ENCODE data around the gene ENG.
"Not testable (repeated sequence)": the region's sequence is repeated elsewhere in the genome, so short reads cannot be mapped to it uniquely, and the experiment has no call there.

Gene ENG

DNA sequence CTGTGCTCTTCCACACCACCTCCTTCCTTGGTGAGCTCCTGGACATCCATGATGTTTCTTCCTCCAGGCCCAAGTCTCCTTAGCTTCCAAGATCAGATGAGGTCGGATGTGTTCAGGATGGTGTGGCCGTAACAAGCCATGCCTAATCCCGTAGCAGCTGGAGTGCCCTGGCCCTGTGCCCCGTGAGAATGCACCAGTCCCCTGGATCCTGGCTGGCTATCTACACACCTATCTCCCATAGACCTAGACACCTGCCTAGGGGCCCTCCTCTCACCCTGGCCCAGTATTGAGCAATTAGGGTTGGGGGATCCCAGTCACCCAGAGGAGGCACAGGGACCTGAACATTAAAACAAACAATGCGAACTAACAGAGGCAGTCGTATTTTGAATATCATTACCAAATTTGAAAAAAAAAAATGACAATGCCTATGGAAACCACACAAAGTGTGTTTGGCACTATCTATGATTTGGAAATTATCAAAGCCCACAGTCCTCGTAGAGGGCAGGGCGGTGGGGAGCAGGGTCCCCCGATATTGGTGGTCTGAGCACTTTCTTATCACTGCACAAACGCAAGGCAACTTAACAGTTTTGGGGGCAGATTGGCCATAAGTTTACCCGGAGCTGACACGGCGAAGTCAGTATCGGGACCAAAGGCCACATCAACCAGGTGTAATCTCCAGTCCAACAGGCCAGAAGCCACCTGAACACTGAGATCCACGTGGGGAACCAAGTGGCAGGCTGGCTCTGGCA, 13.2 kb downstream of the ENG start:
- no peak for DNase-seq

DNA sequence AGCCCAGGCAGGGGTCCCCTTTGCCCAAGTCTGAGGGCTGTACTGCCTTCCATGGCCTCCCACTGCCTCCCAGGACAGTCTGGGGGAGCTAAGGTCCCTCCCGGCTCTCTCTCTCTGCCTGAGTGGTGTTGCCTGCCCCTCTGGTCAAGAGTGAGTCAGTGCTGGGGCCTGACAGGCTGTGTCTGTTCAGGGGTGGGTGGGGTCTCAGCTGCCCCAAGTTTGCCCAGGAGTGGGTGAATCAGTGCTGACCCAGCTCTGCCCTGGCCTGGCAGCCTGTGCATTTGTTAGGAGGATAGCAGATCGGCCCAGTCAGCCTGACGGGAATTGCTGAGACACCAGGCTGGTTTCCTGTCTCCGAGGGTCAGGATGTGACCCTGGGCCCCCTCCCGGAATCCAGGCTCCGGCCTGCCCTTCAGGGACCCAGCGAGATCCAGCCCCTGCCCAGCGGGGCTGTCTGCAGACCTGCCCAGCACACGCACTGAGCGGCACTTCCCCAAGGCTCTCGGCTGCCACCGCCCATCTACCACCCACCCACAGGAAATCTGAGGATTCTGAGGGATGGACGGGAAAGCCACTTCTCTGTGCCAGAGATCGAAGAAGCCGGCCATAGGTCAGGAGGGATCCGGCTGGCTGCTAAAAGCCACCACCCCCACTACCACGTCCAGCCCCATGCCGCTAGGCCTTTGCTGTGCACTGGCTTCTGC, 15.9 kb downstream of the ENG start:
- no peak for DNase-seq

DNA sequence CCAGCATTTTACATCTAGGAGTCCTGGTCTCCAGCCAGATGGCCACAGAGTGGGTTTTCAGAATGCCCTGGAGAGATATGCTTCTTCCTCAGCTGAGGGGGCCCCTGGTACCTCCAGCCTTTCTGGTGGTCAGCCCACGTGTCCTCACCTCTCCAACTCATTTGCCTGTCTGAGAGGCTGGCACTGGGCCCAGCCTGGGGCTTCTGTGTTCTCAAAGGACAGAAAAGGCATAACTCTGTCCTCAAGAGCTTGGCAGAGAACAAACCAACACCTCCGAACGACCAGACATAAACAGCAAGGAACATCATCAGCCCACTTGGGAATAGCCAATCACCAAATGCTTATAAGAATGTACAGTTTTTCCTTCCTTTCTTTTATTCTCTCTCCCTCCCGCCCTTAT, 17.1 kb downstream of the ENG start:
- DNase-seq, result no peak

DNA sequence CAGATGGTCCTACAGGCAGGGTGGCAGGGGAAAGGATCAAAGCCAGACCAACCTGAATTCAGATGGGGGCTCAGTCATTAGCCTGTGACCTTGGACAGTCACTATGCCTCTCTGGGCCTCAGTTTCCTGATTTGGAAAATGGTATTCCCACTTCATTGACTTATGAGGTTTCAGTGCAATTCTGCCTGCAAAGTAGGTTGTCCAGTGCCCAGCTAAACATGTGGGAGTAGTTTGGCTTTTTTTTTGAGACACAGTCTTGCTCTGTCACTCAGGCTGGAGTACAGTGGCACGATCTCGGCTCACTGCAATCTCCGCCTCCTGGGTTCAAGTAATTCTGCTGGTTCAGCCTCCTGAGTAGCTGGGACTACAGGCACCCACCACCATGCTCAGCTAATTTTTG, 17.9 kb downstream of the ENG start:
- not testable (repeated sequence) for DNase-seq

DNA sequence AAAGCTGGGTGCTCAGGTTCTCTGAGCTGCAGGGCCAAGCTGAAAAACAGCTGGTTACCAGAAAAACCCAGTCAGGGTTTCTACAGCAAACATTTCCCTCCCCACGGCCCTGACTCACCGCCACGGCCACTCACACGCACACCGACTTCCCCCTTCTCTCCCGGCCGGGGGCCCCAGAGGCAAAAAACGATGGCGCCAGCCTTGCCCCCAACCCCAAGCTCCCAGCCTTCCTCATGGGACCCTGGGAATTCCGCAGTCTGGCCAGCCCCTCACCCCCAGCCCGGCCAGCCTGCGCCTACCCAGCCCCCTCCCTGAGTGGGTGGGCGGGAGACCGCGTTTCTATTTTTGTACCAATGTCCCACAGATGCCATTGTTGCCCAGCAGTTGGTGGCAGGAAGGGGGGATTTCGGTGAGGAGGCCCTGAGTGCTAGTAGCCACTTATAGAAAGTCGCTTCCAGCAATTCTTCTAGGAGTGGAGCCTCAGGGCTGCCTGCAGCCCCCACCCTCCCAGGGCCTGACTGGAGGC, 18.4 kb downstream of the ENG start:
- no peak for DNase-seq

DNA sequence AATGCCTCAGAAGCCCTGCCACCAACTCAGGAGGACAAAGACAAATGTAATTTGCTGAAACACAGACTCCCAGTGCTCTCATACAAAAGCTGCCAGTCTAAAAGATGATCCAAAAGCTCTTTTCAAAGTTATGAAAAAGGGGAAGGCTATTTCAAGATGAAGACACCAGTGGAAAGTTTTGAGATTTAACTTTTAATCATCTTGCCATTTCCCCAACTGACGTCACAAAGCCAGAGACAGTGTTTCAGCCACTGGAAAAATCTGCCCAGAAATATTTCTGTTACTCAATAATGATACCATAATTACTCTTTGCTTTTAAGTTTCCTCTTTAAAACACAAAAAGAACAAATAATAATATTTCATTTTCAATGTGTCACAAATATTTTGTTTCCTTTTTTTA, 20.9 kb downstream of the ENG start:
- DNase-seq, result no peak

DNA sequence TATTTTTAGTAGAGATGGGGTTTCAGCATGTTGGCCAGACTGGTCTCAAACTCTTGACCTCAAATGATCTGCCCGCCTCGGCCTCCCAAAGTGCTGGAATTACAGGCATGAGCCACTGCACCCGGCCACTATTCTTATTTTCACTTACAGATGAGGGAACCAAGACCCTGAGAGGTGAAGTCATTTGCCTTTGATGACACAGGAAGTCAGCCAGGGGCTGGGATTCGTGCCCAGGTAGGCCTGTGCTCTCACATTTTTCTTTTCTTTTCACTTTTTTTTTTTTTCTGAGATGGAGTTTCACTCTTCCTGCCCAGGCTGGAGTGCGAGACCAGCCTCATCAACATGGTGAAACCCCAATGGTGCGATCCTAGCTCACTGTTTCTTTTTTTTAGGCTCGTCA, 22.2 kb downstream of the ENG start:
- DNase-seq, result no peak

DNA sequence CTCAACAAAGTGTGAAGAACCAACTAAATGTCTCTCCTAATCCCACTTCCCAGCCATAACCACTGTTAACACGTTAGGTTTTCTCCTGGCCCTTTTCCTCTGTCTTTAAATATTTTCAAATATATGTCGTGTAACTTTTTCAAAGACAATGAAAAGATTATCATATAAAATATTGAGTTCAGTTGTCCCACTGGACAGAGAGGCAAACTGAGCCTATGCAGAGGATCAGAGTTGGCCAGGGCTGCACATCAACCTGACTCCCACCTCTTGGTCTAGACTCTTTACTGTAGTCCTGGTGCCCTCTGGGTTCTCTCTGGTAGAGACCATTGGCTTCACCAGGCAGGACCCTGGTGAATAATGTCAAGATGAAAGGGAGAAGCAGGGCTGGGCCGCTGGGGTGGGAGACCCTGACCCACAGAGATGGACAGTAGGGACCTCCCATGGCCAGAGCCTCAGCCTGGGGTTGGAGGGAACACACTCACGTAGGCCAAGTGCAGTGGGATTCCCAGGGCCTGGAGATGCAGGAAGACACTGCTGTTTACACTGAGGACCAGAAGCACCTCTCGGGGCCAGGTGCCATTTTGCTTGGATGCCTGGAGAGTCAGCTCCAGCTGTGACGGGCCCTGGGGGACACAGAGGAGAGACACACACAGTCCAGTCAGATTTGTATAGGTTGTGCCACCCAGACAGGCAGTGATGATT, 25.1 kb downstream of the ENG start:
- DNase-seq, result no peak

DNA sequence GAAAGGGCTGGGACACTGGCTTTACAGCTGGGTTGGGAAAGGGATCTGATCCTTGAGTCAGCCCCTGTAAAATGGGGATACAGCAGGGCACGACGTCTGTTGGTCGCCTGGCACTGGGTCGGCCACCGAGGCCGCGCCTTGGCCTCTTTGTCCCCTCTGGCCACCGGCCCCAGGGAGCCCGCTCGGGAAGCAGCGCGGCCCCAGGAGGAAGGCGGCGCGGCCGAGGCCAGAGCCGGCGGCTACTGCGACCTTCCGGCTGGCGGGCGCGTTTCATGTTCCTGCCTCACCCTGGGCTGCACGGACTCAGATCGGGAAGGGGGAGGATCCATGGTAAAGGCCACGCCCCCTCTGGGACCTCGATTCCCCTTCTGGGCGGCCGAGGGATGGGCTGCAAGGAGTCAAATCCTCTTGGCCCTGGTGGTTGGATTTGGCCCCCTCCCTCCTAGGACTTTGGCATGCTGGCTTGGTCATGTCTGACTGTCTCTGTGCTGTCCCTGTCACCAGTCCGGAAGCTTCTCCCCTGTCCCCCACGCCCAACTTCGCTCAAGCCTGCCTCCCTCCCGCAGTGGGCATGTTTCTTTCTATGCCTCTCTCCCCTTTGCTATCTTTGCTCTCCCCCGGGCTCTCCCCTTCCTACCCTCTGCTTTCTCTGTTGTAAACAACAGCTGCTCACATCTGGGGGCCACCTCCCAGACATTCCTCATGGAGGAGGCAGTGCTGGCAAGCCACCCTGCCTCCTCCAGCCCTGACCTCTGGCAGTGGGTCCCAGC, 26.0 kb downstream of the ENG start:
- no peak for DNase-seq

DNA sequence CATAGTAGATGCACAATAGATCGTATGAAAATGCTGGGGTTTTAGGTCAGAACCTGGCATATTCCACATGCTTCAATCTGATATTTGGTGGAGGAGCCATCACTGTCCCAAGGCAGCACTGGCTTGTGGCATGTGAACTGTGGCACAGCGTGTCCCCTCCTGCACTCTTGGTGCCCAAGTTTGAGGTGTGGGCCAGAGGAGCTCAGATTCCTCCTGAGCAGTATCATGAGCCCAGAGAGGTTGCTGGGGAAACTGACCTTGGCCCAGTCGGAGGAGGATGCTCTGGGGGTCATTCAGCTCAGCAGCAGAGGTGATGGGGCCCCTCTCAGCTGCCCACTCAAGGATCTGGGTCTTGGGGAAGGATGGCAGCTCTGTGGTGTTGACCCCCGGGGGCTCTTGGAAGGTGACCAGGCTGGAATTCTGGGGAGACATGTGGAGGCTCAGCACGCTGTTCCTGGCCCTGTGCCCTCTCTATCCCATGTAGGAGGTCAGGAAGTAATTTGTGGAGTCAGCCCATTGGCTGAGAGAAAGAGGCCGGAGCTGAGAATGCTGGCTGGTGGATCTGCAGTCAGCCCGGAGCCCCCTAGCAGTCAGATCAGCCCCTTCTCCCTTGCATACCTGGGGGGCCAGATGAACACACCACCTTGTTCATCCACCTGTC, 28.1 kb downstream of the ENG start:
- no peak for DNase-seq

DNA sequence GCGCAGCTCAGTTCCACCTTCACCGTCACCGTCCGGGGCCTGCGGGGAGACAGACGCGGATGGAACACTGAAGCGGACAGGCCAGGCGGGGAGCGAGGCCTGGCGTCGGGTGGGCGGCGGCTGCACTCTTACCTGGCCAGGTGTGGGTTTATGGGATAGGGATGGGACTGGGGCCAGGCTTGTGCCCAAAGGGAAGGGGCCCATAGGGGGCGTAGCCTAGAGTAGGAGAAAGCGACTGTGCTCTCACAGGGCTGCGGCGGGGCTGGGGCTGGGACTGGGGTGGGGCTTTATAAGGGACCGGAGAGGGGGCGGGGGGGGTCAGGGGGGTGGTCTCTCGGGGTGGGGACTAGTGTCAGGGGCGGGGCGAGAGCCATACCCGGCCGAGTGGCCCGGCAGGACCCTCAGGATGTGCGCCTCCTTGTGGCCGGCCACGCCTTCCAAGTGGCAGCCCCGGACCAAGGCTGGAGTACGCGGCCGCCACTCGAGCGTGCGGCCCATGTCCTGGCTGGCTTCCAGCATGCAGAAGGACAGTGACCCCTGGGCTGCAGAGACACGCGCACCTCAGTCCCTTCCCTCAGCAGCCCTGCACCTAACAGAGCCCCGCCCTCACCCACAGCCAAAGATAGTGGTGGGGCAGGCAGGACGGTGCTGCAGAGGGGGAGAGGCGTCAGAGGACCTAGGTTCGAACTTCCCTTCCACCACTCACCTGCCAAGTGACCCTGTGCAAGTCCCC, 29.0 kb downstream of the ENG start:
- no peak for DNase-seq

DNA sequence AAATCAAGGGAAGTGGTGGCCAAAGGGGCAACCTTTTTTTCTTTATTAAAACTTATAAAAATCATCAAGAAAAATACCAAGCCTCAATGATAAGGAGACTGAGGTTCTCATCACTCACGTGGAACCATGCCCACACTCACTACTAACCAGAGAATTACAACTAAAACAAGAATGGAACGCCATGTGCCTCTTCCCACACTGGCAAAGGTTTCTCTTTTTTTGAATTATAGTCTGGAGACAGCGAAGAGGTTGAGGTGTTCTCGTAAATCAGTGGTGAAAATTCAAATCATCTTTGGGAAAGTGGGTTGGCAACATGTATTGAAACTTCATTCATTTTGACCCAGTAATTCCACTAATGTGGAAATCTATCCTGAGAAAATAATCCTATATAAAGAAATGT, 32.4 kb downstream of the ENG start:
- no peak for DNase-seq

DNA sequence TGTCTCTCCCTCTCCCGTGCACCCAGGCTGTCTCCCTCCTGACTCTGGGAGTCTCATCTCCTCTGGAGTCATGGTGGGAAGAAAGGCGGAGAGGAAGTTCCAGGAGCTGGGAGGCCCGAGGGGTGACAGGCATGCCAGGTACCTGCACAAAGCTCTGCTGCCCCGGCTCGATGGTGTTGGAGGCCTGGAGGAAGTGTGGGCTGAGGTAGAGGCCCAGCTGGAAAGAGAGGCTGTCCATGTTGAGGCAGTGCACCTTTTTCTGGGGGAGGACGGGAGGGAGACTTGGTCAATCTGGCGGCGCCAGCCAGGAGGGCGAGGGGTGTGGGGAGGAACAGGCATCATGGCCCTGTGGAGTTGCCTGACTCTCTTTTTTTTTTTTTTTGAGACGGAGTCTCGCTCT, 35.9 kb downstream of the ENG start:
- DNase-seq, result no peak

DNA sequence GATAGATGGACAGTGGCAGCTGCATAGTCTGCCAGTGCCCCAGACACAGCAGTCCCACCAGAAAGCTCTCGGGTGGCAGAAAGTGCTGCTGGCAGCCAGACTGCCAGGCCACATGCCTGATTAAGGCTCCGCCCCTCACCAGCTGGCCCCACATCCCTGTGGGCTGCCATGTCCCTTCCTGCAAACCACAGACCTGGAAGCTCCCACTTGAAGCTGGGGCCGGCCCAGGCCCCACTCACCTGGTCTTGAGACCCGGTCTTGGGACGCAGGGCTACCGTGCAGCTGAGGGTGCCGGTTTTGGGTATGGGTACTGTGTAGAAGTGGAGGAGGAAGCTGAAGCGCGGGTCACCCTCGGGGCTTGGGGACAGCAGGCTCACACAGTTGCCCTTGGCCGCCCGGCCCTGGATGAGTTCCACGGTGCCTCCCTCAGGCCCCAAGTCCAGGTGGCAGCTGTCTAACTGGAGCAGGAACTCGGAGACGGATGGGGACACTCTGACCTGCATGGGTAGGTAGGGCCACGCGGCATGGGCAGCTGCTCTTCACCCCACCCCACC, 36.5 kb downstream of the ENG start:
- no peak for DNase-seq

DNA sequence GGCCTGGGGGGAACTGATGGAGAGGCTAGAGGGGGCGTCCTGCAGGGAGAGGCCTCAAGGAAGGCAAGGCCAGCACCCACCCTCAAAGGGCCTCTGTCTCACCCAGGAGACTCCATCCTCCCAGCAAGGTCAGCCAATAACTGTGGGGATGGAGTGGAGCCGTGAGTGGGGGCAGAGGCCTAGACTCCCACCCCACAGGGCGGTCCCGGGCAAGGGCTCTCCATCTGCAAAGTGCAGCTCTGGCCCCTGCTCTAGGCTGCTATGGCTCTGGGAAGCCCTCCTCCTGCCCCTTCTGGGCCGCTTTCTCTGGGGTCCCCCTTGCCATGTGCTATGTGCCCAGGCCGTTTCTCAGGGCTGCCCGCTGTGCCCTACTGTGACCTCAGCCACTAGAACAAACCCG, 37.7 kb downstream of the ENG start:
- no peak for DNase-seq

DNA sequence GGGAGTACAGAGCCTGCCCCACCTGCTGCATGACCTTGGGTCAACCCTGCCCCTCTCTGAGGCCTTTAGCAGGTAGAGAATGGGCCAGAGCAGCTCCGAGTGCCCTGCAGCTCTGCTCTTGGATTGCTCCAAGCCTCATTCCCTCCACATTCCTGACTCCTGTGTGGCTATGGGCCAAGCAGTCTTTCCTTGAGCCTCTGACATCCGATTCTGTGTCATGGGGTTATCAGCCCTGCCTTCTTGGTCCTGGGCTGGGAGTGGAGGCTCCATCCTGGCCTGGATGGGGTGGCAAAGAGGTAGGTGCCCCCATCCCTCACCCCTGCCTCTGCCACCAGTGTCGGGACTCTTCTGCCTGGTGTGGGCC, 38.1 kb downstream of the ENG start:
- DNase-seq, result no peak

DNA sequence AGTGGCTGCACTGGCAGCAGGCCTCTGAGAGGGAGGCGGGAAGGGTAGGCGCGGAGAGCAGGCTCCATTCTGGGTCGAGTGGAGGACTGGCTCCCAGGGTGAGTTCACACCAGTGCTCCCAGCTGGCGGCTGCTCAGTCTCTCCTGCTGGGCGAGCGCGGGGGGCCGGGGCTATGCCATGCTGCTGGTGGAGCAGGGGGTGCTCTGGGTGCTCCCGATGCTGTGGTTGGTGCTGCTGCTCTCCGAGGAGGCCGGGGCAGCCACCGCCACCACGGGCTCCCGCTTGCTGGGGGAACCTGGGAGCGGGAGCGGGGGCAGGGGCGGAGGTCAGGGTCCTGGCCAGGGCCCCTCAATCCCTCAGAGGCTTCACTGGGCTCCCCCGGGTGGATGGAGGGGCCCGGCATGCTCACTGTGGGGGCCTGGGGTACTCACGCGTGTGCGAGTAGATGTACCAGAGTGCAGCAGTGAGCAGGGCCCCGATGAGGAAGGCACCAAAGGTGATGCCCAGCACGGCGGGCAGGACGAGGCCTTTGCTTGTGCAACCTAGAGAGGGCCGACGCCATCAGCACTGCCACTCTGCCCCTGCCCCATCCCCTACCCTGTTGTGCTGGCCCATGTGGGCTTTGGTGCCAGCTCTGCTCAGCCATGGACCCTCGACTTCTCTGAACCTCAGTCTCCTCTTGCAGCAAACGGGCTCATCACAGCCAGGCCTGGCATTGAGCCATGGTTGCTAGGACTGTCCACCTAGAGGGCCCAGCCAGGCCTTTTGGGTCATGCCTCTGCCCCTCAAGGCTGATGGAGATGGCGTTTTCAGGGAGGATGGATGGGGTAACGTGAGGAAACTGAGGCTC, 38.7 kb downstream of the ENG start:
- no peak for DNase-seq

DNA sequence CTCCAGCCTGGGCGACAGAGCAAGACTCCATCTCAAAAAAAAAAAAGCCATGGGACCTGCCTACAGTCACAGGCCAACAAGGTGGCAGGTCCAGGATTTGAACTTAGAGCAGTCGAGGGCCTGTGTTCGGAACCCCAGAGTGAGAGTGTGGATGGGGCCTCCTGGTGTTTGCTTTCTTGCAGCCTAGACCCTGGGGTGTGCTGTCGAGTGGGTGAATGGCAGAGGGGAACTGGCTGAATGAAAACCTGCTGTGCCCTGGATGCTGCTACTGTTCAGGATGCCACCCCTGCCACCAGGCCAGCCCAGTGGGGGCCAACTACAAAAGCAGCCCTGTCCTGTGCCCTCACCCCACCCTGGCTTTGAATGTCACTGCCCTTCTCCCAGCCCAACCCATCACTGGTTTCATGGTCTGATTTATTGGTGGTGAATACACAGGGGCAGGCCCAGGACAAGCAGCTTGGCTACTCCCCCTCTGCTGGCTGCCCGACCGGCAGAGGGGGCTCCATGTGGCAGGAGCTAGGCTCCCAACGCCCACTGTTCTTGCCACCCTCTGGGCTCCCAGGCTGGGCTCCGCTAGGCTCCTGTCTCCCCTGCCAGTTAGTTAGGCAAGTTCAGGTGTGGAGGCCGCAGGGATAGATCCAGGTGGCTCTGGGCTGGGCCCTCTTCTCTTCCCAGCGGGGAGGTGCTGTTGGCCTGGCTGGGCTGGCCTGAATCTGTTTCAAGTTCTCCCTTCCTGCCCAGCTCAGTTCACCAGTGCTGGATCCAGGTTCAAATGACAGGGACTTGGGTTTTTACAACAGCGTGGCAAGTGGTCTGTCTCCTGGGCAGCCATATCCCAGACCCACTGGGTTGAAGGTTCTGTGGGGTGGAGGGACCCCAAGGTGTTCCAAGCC, 39.6 kb downstream of the ENG start:
- DNase-seq, result no peak

DNA sequence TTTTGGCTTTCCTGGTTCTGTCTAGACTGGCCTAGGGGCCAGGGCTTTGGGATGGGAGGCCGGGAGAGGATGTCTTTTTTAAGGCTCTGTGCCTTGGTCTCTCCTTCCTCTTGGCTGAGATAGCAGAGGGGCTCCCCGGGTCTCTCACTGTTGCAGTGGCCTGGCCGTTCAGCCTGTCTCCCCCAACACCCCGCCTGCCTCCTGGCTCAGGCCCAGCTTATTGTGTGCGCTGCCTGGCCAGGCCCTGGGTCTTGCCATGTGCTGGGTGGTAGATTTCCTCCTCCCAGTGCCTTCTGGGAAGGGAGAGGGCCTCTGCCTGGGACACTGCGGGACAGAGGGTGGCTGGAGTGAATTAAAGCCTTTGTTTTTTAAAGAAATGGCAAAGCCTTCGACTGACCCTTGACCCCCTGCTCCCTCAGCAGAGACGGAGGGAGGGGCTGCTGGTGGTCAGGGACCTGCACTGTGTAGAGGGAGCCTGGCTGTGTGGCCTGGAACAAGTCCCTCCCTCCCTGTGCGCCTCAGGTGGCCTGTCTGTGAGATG, 40.7 kb downstream of the ENG start:
- no peak for DNase-seq

Data from NCI-H1417 treated with DMSO at 0.1 percent for 48 hours (cell line).